Measurements from ENCODE around the gene SCUBE1. TPM values are rescaled to one million over a fixed set of nuclear protein-coding genes. Genes with fewer than 3 reads are reported as not detected.

Gene SCUBE1
- polyA plus RNA-seq, 4 donors = 7.3 to 15.9 (median 9.0) TPM

GRCh38 chr22:43207386-43207785 lies 135.8 kb downstream of the SCUBE1 start:
- no peak for DNase-seq (ENCODE audit: low read depth in 4 of 4, low spot score in 2 of 4)

DNA sequence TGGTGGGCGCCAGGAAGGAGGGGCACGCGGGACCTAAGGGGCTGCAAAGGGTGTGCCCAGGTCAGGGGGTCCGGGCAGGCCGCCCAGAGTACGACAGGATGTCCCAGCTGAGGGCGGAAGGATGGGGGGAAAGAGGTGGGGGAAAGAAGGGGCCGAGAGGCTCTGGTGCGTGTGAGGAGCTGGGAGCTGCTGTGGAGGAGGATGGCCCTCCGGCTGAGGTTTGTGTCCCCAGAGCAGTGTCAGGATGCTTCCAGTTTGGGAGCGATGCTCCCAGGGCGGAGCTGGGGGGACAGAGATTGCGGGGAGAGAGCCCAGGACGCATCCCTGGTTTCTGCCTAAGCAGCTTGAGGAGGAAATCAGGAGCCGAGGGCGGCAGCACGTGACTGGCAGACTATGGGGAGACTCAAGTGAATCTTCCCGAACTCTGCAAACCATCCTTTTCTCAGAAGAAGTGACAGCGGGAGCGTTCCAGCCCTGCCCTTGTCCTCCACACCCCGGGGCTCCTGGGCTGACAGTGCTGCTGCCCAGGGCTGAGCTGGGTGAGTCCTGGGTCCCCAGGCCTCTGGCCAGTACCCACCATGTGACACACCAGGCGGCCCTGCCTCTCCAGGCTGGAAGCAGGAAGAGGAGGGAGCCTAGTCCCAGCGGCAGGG lies 136.5 kb downstream of the SCUBE1 start:
- no peak for DNase-seq (ENCODE audit: low read depth in 4 of 4, low spot score in 2 of 4)

GRCh38 chr22:43205748-43206508 lies 137.2 kb downstream of the SCUBE1 start:
- no peak for DNase-seq (ENCODE audit: low read depth in 4 of 4, low spot score in 2 of 4)

GRCh38 chr22:43205261-43205691 lies 137.9 kb downstream of the SCUBE1 start:
- DNase-seq (ENCODE audit: low read depth in 4 of 4, low spot score in 2 of 4) = no peak

DNA sequence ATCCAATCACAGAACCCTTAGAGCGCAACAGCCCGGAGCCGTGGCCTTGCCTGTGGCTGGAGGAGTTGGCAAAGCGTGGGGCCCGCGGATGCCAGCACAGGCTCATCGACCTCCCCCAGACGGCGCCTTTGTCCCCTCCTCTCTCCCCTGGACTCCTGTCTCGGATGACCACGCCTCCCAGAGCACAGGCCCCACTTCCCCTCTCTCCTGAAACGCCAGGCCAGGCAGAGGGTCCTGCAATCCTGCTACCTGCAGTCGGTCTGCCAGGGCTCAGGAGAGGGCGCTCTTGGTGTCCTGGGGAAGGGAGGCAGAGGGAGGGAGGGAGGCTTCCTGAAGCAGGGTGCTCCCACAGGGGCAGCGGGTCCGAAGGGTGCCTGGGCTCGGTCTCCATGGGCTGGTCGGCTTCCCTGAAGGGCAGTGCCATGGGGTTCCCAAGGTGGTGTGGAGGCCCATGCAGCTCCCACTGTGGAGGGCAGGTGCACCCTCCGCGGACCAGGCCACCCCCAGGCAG lies 139.6 kb downstream of the SCUBE1 start:
- peak in 1 of 4 donors; percentile 51 for DNase-seq (ENCODE audit: low read depth in 4 of 4, low spot score in 2 of 4)

- DNase-seq (ENCODE audit: low read depth in 4 of 4, low spot score in 2 of 4) = no peak
Observed at GRCh38 chr22:43202756-43203410, 140.3 kb downstream of the SCUBE1 start.

GRCh38 chr22:43202326-43202725 lies 140.8 kb downstream of the SCUBE1 start:
- no peak for DNase-seq (ENCODE audit: low read depth in 4 of 4, low spot score in 2 of 4)

GRCh38 chr22:43201486-43202219 lies 141.5 kb downstream of the SCUBE1 start:
- DNase-seq (ENCODE audit: low read depth in 4 of 4, low spot score in 2 of 4) = no peak

GRCh38 chr22:43200555-43200954 lies 142.6 kb downstream of the SCUBE1 start:
- DNase-seq (ENCODE audit: low read depth in 4 of 4, low spot score in 2 of 4) = no peak

- DNase-seq (ENCODE audit: low read depth in 4 of 4, low spot score in 2 of 4) = no peak
Observed at GRCh38 chr22:43200031-43200430, 143.1 kb downstream of the SCUBE1 start.

DNA sequence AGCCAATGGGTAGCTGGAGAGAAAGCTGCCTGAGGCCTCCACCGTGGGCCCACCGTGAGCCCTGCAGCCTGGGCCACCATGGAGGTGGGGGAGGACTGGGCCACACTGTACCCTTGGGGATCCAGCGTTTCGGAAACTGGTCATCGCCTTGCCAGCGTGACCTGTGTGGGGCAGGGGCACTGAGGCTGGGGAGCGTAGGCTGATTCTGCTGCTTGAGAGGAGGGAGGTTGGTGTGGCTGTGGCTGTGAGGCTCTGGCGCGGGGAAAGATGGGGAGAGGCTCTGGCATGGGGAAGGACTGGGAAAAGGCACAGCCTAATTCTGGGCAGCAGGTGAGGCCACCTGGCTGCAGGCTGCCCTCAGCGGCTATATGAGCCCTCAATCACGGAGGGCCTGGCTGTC lies 143.6 kb downstream of the SCUBE1 start:
- DNase-seq (ENCODE audit: low read depth in 4 of 4, low spot score in 2 of 4) = no peak

DNA sequence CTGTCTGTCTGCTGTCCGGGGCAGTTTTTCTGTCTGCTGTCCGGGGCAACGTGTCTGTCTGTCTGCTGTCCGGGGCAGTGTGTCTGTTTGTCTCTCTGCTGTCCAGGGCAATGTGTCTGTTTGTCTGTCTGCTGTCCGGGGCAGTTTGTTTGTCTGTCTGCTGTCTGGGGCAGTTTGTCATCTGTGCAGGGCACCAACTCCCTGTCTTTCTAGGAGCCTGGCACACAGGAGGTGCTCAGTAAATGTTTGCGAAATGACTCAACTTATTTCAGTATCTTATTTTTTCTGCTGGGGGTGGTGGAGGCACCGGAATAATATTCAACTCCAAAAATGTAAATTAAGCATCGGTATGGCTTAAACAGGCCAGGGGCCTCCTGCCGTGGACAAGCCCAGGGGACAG lies 144.2 kb downstream of the SCUBE1 start:
- no peak for DNase-seq (ENCODE audit: low read depth in 4 of 4, low spot score in 2 of 4)

DNA sequence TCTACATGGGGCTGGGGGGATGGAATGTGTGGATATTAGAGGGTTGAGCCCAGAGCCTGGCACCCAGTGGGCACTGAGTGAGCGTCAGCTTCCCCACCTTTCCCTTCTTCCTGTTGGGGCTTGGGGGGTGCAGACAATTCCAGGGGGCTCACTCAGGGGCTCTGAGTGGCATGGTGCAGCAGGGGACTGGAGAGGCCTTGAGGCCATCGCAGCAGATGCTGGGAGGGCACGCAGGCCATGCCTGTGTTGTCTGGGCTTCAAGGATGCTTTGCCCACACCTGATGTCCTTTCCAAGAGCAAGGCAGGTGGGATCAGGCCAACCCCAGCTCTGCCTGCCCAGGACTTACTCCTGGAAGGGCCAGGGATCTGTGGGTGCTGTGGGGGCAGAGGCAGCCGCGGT lies 145.0 kb downstream of the SCUBE1 start:
- no peak for DNase-seq (ENCODE audit: low read depth in 4 of 4, low spot score in 2 of 4)

DNA sequence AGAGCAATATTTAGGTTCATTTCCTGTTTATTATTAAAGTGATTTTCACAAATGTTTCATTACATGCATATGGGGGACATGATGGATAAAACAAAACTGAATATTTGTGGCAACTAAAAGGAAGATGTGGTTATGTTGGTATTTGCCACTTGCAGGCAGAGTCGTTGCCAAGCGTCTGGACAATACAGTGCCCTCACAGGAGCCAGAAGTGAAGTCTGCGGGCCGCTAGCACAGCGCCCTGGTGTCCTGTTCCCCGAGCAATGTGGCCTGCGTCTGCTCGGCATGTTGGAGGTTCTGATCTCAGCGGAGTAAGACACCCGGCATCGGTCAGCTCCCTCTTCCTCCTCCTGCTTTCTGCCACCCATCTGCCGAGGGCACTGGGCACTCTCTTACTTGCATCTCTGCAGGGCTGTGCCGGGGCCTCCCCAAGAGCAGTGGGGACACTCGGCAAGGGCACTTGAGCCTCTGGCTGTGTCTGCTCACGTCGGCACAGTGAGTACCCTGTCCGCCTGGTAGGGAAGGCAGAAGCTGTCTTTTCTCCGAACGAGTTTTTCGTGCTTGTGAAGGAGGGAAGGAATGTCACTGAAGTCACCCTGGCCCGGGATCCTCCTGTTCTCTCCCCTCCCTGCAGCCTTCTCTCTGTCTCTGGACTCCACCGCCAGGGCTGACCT lies 145.8 kb downstream of the SCUBE1 start:
- no peak for DNase-seq (ENCODE audit: low read depth in 4 of 4, low spot score in 2 of 4)

DNA sequence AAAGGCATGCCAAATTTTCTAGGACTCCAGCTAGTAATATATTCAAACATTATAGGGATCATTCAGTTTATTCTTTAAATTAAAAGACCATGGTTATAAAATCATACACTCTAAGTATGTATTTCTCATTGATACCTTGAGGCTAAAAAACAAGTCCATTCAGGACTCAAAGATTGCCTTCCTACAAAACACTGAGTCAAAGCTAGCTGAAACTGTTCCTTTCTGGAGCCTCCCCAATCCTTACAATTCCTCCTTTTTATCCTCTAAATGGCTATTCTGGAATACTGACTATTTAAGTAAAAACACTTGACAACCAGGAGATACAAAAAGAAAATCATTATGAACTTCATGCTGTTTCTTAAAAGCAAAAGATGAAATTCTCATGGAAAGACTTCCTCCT lies 151.3 kb downstream of the SCUBE1 start:
- no peak for DNase-seq (ENCODE audit: low read depth in 4 of 4, low spot score in 2 of 4)

GRCh38 chr22:43188829-43189545 lies 154.2 kb downstream of the SCUBE1 start:
- no peak for DNase-seq (ENCODE audit: low read depth in 4 of 4, low spot score in 2 of 4)

DNA sequence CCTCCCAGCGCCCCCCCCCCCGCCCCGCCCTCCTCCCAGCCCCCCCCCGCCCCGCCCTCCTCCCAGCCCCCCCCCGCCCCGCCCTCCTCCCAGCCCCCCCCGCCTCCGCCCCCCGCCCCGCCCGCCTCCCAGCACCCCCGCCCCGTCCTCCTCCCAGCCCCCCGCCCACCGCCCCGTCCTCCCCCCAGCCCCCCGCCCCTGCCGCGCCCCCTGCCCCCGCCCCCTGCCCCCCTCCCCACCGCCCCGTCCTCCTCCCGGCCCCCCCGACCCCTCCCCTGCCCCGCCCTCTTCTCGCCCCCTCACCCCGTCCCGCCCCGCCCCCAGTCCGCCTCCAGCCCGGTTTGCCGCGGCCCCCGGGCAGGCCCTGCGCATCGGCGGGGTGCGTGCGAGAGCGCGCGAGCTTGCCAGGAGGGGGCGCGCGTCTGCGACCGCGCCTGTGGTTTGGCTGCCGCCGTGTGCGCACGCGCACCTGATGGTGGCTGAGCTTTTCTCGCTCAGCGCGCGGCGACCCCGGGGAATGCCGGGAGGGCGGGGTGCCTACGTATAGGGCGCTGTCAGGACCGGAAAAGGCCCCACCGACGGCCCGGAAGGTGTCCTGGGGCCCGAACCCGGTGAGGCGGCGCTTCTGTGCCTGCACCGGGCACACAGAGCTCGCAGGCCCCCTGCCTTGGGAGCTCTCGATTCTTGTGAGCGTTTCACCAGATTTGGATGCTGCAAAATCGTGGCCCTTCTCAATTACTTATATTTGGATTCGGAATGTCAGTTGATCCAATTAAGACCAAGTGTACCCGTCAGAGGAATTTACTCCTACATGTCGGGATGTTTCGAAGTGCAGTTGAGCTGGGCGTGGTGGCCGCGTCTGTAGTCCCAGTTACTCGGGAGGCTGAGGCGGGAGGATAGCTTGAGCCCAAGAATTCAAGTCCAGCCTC lies 155.7 kb downstream of the SCUBE1 start:
- peak; percentile 75 to 95 (median 90) for DNase-seq (ENCODE audit: low read depth in 4 of 4, low spot score in 2 of 4)
